ENCODE results near the gene NDUFA12.

NDUFA12 gene

DNA sequence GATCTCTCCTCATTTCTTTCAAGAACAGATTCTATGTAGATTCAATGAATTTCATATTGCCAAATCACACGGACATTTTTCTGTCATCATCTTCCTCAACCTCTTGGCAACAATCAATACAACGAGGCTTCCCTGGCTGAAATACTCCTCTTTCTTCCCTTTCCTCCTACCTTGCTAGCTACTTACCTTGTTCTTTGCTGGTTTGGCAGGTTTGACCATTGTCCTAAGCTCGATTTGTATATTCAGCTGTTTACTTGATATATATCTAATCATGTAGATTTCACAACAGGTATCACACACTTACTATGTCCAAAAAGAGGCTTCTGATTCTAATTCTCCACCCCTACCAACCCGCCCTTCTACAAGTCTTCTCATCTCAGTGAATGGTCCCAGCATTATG lies 23.6 kb downstream of the NDUFA12 start:
- DNase-seq: no peak

DNA sequence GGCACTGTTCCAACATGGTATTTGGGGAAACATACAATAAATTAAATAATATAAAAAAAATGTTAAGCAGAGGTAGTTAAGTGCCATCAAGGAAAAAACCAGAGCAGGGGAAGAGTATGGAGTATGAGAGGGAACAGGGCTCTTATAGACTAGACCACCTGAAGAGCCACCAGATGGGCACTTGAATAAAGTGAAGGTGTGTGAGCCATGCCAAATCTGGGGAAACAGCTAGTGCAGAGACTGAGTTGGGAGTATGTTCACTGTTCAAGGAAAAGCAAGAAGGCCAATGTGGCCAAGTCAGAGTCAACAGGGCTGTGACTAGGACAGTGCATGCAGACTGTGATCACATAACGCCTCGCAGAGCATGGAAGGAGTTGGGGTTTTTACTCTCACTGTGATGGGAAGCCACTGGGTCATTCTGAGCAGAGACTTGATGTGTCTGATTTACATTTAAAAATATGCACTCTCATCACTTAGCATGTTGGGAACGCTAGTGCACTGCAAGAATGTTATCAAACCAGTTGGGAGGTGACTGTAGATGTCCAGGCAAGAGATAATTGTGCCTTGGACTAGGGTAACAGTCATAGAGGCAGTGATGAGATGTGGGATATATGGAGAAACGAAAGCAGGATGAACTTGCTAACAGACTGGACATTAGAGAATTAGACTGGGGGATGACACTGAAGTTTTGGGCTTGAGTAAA lies 25.6 kb downstream of the NDUFA12 start:
- no peak for DNase-seq

- DNase-seq: no peak
Measured at GRCh38 chr12:94973221-94973620, 30.3 kb downstream of the NDUFA12 start.

DNA sequence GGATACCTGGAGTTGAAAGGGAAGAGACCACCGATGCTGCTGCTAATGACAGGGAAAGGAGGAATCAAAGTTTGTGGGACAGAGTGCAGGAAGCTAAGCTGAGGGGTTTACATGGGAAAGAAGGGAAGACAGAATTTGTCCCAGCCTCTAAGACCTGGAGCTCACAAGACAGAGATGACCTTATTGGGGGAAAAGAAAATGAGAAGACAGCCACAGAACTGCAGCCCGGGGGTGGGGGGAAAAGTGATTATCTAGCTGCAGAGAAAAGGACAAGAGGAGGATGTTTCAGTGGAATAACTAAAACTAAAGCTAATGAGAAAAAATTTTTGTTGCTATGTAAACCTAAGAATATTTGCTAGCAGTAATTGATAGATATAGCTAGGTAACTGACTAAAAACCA lies 30.7 kb downstream of the NDUFA12 start:
- DNase-seq: no peak

- no peak for DNase-seq
Measured at GRCh38 chr12:94971923-94972322, 31.6 kb downstream of the NDUFA12 start.

DNA sequence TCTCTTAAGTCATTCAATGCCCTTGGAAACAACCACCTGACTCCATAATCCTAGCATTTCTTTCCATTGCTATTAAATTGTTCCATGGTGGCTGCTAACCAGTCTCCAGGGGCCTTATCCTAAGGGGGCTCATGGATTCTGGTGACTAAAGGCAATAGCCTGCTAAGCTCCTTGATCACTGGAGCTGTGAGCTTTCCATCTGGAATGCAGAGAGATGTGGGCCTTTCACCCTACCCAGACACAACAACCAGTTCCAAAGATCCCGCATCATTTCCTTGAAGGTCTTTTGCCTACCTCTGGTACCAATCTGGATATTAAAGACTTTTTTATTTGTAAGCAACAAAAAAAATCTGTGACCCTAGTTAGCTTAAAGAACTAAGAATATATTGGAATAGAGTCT lies 32.9 kb downstream of the NDUFA12 start:
- no peak for DNase-seq

- DNase-seq: no peak
Measured at GRCh38 chr12:94969424-94969823, 34.1 kb downstream of the NDUFA12 start.

DNA sequence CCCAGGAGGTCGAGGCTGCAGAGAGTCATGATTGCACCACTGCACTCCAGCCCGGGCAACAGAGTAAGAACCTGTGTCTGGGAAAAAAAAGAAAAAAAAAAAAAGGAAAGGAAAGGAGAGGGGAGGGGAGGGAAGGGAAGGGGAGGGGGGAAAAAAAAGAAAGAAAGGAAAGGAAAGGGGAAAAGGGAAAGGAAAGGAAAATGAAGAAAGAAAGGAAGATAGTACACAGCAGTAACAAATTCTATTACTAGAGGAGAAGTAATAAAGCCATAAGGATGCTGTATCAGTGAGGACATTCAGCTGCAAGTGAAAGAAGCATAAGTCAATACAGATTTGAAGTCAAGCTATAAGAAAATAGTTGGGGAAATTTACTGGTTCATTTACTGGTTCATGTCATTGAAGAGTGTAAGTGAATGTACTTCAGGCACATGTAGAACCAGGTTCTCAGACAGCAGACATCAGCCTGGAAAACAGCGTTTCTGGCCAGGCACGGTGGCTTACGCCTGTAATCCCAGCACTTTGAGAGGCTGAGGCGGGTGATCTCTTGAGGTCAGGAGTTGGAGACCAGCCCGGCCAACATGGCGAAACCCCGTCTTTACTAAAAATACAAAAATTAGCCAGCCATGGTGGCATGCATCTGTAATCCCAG lies 37.4 kb downstream of the NDUFA12 start:
- DNase-seq: no peak

- DNase-seq: no peak
Measured at GRCh38 chr12:94963649-94964048, 39.8 kb downstream of the NDUFA12 start.

GRCh38 chr12:94962670-94963069 lies 40.8 kb downstream of the NDUFA12 start:
- no peak for DNase-seq

DNA sequence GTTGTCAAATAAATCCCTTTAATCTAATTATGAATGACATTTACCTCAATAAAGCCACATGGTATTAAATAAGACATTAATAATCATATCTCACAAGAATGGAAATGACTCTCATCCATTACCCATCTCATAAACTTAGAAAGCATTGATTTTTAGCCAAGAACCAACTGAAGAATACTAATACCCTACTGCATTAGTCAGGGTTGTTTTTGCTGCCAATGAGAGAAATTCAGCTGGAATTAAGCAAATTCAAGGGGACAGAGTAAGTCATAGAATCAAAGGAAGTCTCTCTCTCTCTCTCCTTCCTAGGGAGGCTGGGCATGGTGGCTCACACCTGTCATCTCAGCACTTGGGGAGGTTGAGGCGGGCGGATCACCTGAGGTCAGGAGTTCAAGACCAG lies 41.6 kb downstream of the NDUFA12 start:
- no peak for DNase-seq

DNA sequence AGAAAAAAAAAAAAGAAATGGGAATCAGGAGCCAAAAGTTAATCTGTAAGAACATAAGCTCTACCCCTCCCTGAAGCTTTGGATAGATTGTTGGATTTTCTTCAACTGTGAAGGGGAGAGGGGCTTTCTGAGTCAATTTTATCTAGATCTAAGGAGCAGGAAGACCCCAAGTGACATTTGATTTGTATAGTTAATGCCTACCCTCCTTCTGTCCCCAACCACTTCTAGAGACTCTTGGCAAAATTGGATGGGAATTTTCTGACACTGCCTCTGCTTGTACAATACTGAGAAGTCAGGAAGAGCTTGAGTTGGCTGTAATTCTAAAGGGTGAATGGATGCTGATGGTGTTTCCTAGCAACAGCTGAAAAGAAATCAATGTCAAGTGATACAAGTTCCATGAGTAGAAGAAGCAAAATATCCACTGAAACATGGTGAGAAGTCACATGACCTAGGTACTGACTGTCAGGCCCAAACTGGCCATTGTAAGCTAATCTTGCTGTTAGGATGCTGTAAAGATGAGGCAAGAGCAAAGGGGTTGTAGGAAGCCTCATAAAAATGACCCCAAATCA lies 42.2 kb downstream of the NDUFA12 start:
- DNase-seq: no peak

DNA sequence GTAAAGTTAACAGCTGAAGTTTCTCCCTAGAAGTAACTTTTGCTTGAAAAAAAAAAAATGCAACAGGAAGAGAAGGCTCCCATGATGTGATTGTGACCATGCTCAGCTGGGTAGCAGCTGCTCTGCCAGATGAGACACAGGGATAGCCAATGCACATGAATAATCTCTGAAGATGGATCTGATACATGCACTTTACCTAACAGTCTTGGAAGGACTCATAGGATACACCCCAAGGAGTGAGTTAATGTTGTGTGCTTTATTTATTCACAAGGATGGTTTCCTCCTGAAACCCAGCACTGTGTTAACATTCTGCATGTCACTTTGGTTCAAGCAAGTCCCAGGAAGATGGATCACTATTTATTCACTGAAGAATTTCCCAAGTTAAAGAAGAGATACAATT lies 46.5 kb downstream of the NDUFA12 start:
- no peak for DNase-seq

DNA sequence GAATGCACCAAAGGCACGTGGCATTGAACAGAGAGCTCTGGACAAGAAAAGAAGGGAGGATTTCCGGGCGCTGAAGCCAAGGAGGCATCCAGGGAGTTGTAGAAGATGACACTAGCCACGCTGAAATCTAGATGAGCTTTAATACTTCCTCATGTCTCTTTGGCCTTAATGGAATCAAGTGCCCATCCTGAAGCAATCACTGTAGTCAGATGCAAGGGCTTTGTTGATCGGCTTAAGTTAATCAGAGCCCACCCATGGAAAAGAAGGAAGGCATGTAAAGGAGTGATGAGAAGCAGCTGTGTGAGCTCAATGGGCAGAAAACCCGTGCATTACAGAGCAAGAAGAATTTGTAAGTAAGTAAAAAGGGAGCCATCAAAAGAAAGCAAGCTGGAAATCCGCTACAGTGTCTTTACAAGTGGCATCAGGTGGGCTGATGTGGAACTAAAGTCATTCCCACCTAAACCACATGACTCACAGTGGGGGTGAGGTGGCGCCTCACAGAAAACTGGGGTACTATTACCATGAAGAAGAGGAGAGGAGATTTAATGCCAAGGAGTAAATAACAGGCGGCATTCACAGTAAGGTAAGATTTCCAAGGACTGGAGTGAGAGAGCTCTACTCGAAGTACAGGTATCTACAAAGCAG lies 48.4 kb downstream of the NDUFA12 start:
- no peak for DNase-seq

- DNase-seq: no peak
Measured at GRCh38 chr12:94954029-94954685, 49.3 kb downstream of the NDUFA12 start.

- no peak for DNase-seq
Measured at GRCh38 chr12:94952325-94952724, 51.2 kb downstream of the NDUFA12 start.

- no peak for DNase-seq
Measured at GRCh38 chr12:94951071-94951934, 52.2 kb downstream of the NDUFA12 start.

- DNase-seq: no peak
Measured at GRCh38 chr12:94948232-94948810, 55.2 kb downstream of the NDUFA12 start.

- no peak for DNase-seq
Measured at GRCh38 chr12:94942663-94943062, 60.8 kb downstream of the NDUFA12 start.

DNA sequence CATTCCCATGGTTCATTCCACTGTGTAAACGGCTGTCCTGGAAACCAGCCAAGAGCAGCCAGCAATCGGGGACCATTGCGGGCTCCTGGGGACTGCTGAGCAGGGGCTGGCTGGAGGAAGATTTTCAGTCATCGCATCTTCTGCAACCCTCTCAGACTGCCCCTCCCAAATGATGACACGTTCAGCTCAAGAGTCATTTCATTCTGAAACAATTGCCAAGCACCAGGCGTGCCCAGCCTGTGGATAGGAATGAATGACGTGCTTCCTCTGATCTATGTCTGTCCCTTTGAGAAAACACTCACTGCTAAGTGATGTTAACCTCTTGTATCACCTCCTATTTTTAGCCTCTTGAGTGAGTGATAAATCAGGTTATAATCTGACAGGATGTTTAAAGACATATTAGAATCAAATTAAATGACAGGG lies 62.0 kb downstream of the NDUFA12 start:
- peak; percentile 70 for DNase-seq

GRCh38 chr12:94940771-94941170 lies 62.7 kb downstream of the NDUFA12 start:
- DNase-seq: no peak

DNA sequence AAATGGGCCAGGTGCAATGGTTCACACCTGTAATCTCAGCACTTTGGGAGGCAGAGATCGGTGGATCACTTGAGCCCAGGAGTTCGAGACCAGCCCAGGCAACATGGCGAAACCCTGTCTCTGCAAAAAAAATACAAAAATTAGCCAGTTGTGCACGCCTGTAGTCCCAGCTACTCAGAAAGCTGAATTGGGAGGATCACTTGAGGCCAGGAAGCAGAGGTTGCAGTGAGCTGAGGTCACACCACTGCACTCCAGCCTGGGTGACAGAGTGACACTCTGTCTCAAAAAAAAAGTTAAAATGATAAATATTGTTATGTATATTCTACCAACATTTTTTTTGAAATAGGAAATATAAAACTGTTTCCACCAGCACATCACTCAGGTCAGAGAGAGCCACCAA lies 64.9 kb downstream of the NDUFA12 start:
- no peak for DNase-seq

Data from activated CD4-positive, alpha-beta T cell treated with anti-CD3 and anti-CD28 coated beads for 48 hours (primary cell).